Ascending aorta (tissue), 2 donors: Measurements from ENCODE around the gene PROSER3. TPM values are rescaled to one million over a fixed set of nuclear protein-coding genes. Genes with fewer than 3 reads are reported as not detected.

ENCODE experiments used
- DNase-seq, 2 donors: peaks; one replicate each; pipeline ENCODE4 v3.0.0-alpha.2; 2019; ENCODE audit warnings: low spot score in 2 of 2
- H3K27ac ChIP-seq, 2 donors: fragments of 200-600 bp; sonication (generic); one replicate each; pipeline ENCODE4 v1.5.1; 2016 to 2017; ENCODE audit warnings: mild to moderate bottlenecking in 1 of 2
- H3K27me3 ChIP-seq: fragments of 200-600 bp; sonication (generic); one replicate; pipeline ENCODE4 v1.5.1; 2017
- H3K36me3 ChIP-seq, 2 donors: fragments of 200-600 bp; sonication (generic); one replicate each; pipeline ENCODE4 v1.5.1; 2016
- H3K4me1 ChIP-seq, 2 donors: fragments of 200-600 bp; sonication (generic); one replicate each; pipeline ENCODE4 v1.5.1; 2016 to 2017; ENCODE audit warnings: mild to moderate bottlenecking in 1 of 2
- H3K4me3 ChIP-seq, 2 donors: fragments of 200-600 bp; sonication (generic); one replicate each; pipeline ENCODE4 v1.5.1; 2016 to 2017; ENCODE audit warnings: mild to moderate bottlenecking in 1 of 2
- H3K9me3 ChIP-seq, 2 donors: fragments of 200-600 bp; sonication (generic); one replicate each; pipeline ENCODE4 v1.5.1; 2016
- intact Hi-C: fragments of 100-400 bp; cut with DNase I; formaldehyde crosslinking; loops from one replicate; pipeline ENCODE4 v1.15.1; 2023
- total RNA-seq: library from RNA; depleted of rRNA; stranded (reverse); fragments of >200 nt; gene quantifications from one replicate; pipeline ENCODE4 v1.1.0, GENCODE V29; 2016
- TF ChIP-seq, protein P1 (sequence below), 3 experiments: fragments of 200-600 bp in 2 of 3; fragments of 450-650 bp in 1 of 3; sonication (generic) in 2 of 3; IDR thresholded peaks; one replicate each; pipeline ENCODE4 v1.5.1; 2016 to 2019; ENCODE audit warnings: antibody characterized with exemption in 3 of 3, mild to moderate bottlenecking in 1 of 3, moderate library complexity in 1 of 3

Gene PROSER3
- total RNA-seq, 1 donor from 2014 or later: 6.5 TPM

DNA sequence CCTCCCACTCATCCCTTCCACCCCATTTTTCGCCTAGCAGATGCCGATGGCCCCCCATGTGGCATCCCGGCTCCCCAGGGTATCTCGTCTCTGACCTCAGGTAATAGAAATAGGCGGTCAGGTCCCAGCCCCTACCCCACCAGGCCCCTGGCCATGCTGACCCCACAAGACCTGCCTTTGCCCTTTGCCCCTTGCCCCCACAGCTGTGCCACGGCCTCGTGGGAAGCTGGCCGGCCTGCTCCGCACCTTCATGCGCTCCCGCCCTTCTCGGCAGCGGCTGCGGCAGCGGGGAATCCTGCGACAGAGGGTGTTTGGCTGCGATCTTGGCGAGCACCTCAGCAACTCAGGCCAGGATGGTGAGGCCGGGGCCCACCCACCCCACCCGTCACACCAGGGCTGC is 22.7 kb downstream of the PROSER3 start:
- H3K27ac ChIP-seq: no peak overlapping the region
- intact Hi-C loops: no loop called here
- H3K36me3 ChIP-seq: peaks cover 22 to 40% of the 10 kb centered on the region in 2 donors
- TF ChIP-seq, protein P1, sequence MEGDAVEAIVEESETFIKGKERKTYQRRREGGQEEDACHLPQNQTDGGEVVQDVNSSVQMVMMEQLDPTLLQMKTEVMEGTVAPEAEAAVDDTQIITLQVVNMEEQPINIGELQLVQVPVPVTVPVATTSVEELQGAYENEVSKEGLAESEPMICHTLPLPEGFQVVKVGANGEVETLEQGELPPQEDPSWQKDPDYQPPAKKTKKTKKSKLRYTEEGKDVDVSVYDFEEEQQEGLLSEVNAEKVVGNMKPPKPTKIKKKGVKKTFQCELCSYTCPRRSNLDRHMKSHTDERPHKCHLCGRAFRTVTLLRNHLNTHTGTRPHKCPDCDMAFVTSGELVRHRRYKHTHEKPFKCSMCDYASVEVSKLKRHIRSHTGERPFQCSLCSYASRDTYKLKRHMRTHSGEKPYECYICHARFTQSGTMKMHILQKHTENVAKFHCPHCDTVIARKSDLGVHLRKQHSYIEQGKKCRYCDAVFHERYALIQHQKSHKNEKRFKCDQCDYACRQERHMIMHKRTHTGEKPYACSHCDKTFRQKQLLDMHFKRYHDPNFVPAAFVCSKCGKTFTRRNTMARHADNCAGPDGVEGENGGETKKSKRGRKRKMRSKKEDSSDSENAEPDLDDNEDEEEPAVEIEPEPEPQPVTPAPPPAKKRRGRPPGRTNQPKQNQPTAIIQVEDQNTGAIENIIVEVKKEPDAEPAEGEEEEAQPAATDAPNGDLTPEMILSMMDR (IDR thresholded peaks at IDR 0.05): no peak
- H3K9me3 ChIP-seq: no peaks in the 10 kb centered on the region
- no peak overlapping the region for H3K4me3 ChIP-seq
- no peaks in the 10 kb centered on the region for H3K27me3 ChIP-seq
- peaks cover 0 to 9% of the 10 kb centered on the region in 2 donors for H3K4me1 ChIP-seq
- DNase-seq: no peak

- DNase-seq: no peak
- H3K36me3 ChIP-seq: peaks cover 22 to 40% of the 10 kb centered on the region in 2 donors
- intact Hi-C loops: no loop called here
Observed at GRCh38 chr19:35781650-35782049, 23.7 kb downstream of the PROSER3 start.

DNA sequence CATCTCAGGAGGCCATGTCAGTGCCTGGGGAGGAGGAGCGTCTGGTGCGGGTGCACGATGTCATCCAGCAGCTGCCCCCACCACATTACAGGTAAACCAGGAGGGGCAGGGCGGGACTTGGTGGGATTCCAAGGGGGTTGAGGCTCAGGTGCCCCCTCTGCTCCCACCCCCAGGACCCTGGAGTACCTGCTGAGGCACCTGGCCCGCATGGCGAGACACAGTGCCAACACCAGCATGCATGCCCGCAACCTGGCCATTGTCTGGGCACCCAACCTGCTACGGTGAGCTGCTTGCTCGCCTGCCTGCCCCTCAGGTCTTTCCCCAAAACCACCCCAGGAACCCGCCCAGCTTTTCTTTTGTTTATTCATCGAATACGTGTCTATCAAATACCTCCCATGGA is 24.6 kb downstream of the PROSER3 start:
- H3K4me3 ChIP-seq: no peak overlapping the region
- DNase-seq: no peak
- H3K4me1 ChIP-seq: no peaks in the 10 kb centered on the region
- no peak overlapping the region for H3K27ac ChIP-seq
- no peaks in the 10 kb centered on the region for H3K9me3 ChIP-seq
- intact Hi-C loops: no loop called here
- TF ChIP-seq, protein P1 (IDR thresholded peaks at IDR 0.05): no peak
- no peaks in the 10 kb centered on the region for H3K27me3 ChIP-seq
- H3K36me3 ChIP-seq: peaks cover 22 to 48% of the 10 kb centered on the region in 2 donors

More at GRCh38 chr19:35781650-35782049, 23.7 kb downstream of the PROSER3 start:
- Histone ChIP-seq H3K27ac (no peak overlapping the region), H3K4me1 (no peaks in the 10 kb centered on the region), H3K9me3 (no peaks in the 10 kb centered on the region), H3K27me3 (no peaks in the 10 kb centered on the region), H3K4me3 (no peak overlapping the region)
- TF ChIP-seq, protein P1 (IDR thresholded peaks at IDR 0.05): no peak

DNA sequence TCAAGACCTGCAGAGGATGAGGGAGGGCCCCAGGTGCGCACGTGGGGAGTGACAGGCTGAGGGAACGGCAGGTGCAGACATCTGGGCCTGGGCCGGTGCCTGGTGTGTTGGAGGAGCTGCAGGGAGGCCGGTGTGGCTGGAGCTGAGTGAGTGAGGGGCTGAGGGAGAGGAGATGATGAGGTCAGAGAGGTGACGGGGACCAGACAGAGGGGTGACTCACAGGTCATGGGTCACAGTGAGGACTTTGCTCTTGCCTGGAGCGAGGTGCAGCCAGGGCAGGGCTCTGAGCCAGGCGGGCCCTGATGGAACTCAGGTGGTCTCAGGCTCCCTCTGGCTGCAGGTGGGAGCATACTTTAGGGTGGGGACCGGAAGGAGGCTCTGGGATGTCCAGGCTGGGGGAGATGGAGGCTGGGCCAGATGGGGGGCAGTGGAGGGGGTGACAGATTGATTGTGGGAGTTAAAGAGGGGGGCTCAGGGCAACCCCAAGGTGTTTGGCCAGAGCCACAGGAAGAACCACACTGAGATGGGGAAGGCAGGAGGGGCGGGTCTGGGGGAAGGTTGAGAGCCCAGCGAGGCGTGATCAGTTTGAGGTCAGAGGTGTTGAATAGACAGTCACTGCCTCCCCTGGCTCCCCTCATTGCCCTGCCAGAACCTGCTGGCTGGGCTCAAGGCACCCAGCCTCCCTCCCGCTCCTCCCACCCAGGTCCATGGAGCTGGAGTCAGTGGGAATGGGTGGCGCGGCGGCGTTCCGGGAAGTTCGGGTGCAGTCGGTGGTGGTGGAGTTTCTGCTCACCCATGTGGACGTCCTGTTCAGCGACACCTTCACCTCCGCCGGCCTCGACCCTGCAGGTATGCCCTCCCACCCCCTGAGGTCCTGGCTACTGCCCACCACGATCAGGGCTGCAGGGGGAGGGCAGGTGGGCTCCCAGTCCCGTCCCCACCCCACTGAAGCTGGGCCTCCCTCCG is 25.8 kb downstream of the PROSER3 start:
- intact Hi-C loops: no loop called here

GRCh38 chr19:35784503-35785338 is 26.7 kb downstream of the PROSER3 start:
- Histone ChIP-seq H3K27me3 (no peaks in the 10 kb centered on the region), H3K4me1 (no peaks in the 10 kb centered on the region), H3K9me3 (no peaks in the 10 kb centered on the region), H3K4me3 (no peak overlapping the region), H3K27ac (no peak overlapping the region), H3K36me3 (peaks cover 22 to 46% of the 10 kb centered on the region in 2 donors)
- TF ChIP-seq, protein P1 (IDR thresholded peaks at IDR 0.05): no peak
- DNase-seq: no peak
- intact Hi-C loops: no loop called here

More for the DNA sequence above, 25.8 kb downstream of the PROSER3 start:
- Histone ChIP-seq H3K27ac (no peak overlapping the region), H3K9me3 (no peaks in the 10 kb centered on the region), H3K4me3 (no peak overlapping the region), H3K4me1 (no peaks in the 10 kb centered on the region), H3K27me3 (no peaks in the 10 kb centered on the region), H3K36me3 (peaks cover 22 to 48% of the 10 kb centered on the region in 2 donors)
- DNase-seq: no peak
- TF ChIP-seq, protein P1 (IDR thresholded peaks at IDR 0.05): no peak
